GOT3 (cell line): ENCODE data around the gene ANKRD16.
A peak's percentile ranks its signal among the peaks of the same experiment; 100 is the strongest.
"Not testable (repeated sequence)": the region's sequence is repeated elsewhere in the genome, so short reads cannot be mapped to it uniquely, and the experiment has no call there.

Experiments used
- DNase-seq: peaks from one replicate; lab custom pipeline; 2025; ENCODE audit warnings: mixed read lengths; lab: John Stamatoyannopoulos, UW

ANKRD16 gene

GRCh38 chr10:5876181-5876768 lies 13.4 kb downstream of the ANKRD16 start:
- DNase-seq = no peak

GRCh38 chr10:5873515-5873995 lies 16.1 kb downstream of the ANKRD16 start:
- DNase-seq = peak; percentile 23

- DNase-seq = no peak
These were observed 18.1 kb downstream of the ANKRD16 start for GRCh38 chr10:5871596-5871995.

DNA sequence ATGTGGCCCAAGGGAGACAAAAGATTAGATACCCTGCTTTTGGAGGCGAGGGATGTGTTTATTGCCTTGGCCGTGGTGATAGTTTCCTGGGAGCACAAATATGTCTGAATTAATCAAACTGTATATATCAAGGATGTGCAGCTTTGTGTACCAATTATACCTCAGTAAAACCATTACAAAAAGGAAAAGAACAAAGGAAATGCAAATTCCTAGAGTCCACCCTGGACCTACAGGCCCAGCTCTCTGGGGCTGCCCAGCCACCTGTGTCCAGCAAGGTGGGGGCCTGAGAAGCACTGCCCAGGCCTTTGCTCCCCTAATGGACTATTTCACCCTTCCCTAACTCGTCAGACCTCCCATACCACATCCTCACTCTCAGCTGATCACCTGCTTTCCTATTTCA lies 20.5 kb downstream of the ANKRD16 start:
- no peak for DNase-seq

DNA sequence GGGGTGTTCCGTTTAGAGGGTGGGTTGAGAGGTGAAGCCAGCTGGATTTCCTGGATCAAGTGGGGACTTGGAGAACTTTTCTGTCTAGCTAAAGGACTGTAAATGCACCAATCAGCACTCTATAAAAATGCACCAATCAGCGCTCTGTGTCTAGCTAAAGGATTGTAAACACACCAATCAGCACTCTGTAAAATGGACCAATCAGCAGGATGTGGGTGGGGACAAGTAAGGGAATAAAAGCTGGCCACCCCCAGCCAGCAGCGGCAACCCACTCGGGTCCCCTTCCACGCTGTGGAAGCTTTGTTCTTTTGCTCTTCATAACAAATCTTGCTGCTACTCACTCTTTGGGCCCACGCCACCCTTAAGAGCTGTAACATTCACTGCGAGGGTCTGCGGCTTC lies 21.3 kb downstream of the ANKRD16 start:
- DNase-seq = not testable (repeated sequence)

GRCh38 chr10:5867091-5867615 lies 22.5 kb downstream of the ANKRD16 start:
- DNase-seq = not testable (repeated sequence)

DNA sequence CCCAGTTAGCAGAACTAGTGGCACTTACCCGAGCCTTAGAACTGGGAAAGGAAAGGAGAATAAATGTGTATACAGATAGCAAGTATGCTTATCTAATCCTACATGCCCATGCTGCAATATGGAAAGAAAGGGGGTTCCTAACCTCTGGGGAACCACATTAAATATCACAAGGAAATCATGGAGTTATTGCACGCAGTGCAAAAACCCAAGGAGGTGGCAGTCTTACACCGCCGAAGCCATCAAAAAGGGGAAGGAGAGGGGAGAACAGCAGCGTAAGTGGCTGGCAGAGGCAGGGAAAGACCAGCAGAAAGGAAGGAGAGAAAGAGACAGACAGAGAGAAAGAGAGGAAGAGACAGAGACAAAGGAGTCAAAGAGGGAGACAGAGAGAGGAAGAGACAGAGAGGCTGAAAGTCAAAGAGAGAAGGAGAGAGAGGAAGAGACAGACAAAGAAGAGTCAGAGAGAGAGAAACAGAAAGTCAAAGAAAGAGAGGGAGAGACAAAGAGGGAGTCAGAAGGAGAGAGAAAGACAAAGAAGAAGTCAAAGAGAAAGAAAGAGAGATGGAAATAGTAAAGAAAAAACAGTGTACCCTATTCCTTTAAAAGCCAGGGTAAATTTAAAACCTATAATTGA lies 23.1 kb downstream of the ANKRD16 start:
- DNase-seq = not testable (repeated sequence)

GRCh38 chr10:5862981-5863685 lies 26.6 kb downstream of the ANKRD16 start:
- not testable (repeated sequence) for DNase-seq

GRCh38 chr10:5862360-5862961 lies 27.2 kb downstream of the ANKRD16 start:
- no peak for DNase-seq

DNA sequence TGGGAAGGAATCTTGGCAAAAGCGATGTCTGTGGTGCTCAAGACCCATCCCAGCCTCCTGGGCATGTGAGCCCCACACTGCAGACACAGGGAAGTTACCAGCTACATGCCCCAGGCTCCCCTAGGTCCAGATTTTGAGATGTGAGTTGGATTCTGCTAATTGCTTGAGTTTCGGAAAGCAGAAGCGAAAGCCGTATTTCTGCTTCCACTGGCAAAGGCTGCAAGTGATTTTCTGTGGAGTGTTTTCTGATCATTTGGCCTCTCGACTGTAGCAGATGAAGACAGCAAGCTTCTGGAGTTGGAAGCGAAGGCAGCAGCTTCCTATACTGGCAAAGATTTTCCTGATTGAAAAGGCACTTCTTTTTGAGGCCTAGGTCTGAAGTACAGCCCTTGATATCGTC lies 29.6 kb downstream of the ANKRD16 start:
- no peak for DNase-seq

DNA sequence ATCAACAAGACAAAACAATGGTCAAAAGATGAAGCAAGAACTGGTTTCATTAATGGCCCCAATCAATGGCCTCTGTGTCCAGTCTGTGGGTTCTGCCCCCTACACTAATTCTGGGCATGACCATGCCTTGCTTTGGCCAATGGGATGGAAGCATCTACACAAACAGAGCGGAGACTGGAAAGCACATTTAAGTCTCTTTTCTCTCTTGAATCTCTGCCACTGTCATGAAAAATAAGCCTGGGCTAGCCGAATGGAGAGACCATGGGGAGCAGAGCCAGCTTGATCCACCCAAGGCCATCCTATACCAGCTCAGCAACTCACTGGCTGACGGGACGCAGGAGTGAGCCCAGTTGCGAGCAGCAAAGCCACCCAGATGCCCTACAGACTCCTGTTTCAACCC lies 30.9 kb downstream of the ANKRD16 start:
- DNase-seq = no peak

DNA sequence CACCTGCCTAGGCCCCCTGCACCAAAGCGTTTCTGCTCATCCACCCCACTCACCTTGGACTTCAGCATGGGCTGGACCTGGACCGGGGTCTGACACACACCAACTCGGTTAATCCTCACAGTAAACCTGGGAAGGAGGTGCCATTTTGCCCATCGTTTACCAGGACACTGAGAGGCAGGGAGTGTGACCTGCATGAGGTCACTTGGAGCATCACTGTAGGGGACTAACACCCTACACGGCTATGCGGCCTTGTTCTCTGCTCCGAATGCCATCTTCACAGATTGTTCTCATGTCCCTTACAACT lies 33.0 kb downstream of the ANKRD16 start:
- no peak for DNase-seq

DNA sequence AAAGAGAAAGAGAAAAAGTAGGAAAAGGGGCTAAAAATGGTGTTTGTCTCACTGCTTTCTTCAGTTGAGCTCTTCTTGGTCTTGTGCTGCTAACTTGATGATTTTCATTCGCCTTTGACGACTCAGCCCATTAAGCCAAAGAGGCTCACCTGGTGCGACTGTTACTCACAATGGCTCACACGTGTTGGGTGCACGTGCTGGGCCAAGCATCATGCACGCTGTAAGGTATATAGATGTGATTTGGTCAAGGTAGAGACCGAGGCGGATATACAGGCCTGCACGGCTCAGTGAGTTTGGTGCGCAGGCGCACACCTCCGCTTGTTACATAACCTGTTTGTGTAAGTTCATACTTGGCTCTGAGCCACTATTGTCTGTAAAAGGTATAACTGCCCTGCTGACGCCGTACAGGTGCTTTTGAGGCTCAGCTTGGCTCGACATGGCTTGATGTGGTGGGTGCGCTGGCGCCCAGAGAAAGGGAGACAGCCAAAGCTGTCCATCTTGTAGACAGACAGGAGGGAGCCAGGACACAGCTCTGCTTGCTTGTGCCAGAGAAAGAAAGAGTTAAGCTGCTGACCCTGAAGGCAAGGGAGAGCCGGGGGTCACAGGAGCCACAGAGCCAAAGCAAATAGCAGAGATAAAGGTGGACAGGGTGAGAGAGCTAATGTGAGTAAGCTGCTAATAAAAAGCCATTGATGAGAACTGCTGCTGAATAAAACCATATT lies 33.6 kb downstream of the ANKRD16 start:
- DNase-seq = no peak

- DNase-seq = no peak
These were observed 35.6 kb downstream of the ANKRD16 start for GRCh38 chr10:5854131-5854475.

DNA sequence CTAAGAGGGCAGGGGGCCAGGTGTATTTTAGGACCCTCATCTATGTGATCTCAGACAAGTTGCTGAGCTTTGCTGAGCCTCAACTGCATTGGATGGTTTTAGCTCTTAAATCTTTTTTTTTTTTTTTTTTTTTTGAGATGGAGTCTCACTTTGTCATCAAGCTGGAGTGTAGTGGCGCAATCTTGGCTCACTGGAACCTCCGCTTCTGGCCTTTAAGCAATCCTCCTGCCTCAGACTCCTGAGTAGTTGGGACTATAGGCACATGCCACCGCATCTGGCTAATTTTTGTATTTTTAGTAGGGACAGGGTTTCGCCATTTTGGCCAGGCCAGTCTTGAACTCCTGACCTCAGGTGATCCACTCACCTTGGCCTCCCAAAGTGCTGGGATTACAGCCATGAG lies 43.0 kb downstream of the ANKRD16 start:
- DNase-seq = not testable (repeated sequence)

- no peak for DNase-seq
These were observed 45.2 kb downstream of the ANKRD16 start for GRCh38 chr10:5844345-5845055.

GRCh38 chr10:5843686-5844344 lies 45.9 kb downstream of the ANKRD16 start:
- DNase-seq = no peak

DNA sequence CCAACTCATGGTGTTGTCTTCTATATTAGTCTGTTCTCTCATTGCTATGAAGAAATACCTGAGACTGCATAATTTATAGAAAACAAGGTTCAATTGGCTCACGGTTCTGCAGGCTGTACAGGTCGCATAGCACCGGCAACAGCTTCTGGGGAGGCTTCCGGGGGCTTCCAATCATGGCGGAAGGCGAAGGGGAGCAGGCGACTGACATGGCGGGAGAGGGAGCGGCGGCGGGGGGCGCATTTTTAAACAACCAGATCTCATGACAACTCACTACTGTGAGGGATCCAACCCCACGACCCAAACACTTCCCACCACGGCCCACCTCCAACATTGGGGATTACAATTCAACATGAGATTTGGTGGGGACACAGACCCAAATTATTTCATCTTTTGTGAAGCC lies 47.7 kb downstream of the ANKRD16 start:
- DNase-seq = no peak

DNA sequence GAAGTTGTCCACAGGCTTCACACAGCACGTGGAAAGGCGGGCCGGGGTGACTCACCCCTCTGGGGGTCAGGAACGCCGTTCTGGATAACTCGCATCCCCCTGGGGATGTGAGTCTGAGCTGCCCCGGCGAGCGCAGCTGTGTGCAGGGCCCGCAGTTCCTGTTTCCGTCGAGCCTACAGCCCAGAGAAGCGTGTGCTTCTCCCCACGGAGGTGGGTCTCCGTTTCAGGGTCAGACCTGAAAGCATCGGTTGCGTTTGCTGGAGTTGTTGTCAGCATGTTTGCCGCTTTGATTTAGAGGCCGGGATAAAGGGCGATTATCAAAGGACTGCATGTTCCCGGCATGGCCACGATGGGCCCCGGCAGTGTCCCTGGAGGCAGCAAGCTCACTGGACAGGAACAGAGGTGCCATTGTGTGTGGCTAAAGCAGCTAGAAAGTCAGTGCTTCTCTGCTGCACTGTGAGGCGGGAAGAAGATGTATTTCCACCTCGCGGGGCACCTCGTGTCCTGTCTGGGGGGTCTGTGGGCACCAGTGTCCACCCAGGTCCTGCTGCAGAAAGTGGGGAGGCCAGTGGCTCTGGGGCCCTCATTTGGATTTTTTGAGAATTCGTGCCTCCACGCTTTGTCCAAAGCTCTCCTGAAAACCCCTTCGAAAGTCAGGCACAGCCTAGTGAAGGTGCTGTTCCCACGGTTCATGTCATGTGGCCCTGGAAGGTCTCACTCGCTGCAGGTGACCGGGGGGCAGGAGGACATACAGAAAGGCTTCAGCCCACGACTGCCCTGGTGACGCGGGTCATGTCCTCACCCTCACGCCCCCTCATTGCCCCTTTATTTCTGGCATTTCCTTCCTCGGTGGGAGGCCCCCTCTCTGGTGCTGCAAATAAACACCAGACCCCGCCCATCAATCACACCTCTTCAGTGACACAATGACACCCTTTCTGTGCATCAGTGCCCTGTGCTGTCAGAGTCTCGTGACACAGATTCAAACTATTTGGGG lies 49.1 kb downstream of the ANKRD16 start:
- no peak for DNase-seq

DNA sequence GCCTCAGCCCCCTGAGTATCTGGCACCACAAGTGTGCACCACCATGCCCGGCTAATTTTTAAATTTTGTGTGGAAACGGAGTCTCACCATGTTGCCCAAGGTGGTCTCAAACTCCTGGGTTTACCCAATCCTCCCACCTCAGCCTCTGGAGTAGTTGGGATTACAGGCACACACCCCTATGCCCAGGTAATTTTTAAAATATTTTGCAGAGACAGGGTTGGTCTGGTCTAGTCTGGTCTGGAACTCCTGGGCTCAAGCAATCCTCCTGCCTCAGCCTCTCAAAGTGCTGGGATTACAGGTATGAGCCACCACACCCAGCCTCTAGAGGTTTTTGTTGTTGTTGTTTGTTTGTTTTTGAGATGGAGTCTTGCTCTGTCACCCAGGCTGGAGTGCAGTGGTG lies 53.5 kb downstream of the ANKRD16 start:
- DNase-seq = not testable (repeated sequence)
